BE2C (cell line): ENCODE results near the gene RBM4B.

Experiments
- DNase-seq: peaks from one replicate; pipeline ENCODE4 v3.0.0-alpha.2; 2020
- H3K27me3 ChIP-seq: fragments of 250-450 bp; sonication (Bioruptor Pico); 2 replicates; pipeline ENCODE4 v1.5.1; 2020; ENCODE audit warnings: mild to moderate bottlenecking
- H3K36me3 ChIP-seq: fragments of 250-450 bp; sonication (Bioruptor Pico); 2 replicates; pipeline ENCODE4 v1.5.1; 2020; ENCODE audit warnings: mild to moderate bottlenecking
- H3K4me1 ChIP-seq: fragments of 250-450 bp; sonication (Bioruptor Pico); 2 replicates; pipeline ENCODE4 v1.5.1; 2020
- H3K4me3 ChIP-seq: 2 replicates; pipeline ENCODE4 v1.5.1; 2011; ENCODE audit warnings: low read depth, low read length
- H3K9me3 ChIP-seq: fragments of 250-450 bp; sonication (Bioruptor Pico); 2 replicates; pipeline ENCODE4 v1.5.1; 2020
- TF ChIP-seq, protein P1 (sequence below): IDR thresholded peaks from 2 replicates; pipeline ENCODE4 v1.5.1; 2012; ENCODE audit warnings: mild to moderate bottlenecking, low read depth, low read length

RBM4B gene

DNA sequence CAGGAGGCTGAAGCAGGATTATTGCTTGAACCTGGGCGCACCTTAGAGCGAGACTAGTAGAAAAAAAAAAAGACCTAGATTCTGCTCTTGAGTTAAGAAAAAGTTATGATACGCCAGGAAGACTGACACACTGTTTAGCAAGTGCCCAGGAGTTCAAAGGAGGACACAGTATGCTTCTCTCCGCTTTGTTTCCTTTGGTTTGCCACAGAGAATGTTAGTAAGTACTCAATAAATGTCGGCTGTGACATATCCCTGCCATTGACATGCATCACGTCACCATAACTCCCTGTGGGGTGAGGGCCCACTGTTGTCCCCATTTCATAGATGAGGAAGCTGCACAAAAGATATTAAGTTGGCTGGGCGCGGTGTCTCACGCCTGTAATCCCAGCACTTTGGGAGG lies 44.3 kb upstream of the RBM4B start:
- Histone ChIP-seq H3K36me3 (peaks cover 12% of the 10 kb centered on the region), H3K4me3 (no peak overlapping the region), H3K27me3 (no peaks in the 10 kb centered on the region), H3K9me3 (no peaks in the 10 kb centered on the region), H3K4me1 (peaks cover 5% of the 10 kb centered on the region)
- TF ChIP-seq, protein P1, sequence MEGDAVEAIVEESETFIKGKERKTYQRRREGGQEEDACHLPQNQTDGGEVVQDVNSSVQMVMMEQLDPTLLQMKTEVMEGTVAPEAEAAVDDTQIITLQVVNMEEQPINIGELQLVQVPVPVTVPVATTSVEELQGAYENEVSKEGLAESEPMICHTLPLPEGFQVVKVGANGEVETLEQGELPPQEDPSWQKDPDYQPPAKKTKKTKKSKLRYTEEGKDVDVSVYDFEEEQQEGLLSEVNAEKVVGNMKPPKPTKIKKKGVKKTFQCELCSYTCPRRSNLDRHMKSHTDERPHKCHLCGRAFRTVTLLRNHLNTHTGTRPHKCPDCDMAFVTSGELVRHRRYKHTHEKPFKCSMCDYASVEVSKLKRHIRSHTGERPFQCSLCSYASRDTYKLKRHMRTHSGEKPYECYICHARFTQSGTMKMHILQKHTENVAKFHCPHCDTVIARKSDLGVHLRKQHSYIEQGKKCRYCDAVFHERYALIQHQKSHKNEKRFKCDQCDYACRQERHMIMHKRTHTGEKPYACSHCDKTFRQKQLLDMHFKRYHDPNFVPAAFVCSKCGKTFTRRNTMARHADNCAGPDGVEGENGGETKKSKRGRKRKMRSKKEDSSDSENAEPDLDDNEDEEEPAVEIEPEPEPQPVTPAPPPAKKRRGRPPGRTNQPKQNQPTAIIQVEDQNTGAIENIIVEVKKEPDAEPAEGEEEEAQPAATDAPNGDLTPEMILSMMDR, result no peak
- no peak for DNase-seq

DNA sequence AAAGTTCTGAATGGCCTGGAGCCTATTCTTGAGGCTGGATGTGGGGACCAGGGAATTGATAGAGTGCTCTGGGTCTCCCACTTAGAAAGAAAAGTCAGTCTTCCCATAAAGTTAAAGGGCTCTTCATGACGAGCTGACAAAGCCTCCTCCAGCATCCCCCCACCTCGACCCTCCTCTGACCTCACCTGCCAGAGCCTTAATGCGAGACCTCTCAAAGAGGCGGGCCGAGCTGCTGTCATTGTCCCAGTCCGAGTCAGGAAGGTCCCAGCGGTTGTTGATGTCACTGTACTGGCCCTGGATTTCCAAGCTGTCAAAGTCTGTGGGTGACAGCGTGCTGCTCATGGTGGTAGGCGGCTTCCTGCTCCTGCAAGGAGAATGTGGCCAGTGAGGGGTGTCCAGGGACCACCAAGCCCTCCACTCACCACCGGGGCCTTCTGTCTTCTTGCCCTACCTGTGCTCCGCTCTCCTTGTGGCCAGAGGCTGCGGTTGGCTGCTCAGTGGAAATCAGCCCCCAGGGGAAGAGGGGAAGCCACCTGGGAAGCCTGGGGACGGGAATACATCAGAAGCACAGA lies 43.3 kb upstream of the RBM4B start:
- Histone ChIP-seq H3K4me3 (no peak overlapping the region), H3K9me3 (no peaks in the 10 kb centered on the region), H3K27me3 (no peaks in the 10 kb centered on the region), H3K4me1 (no peaks in the 10 kb centered on the region; the same call in none of the 2 replicates), H3K36me3 (peaks cover 13% of the 10 kb centered on the region)
- DNase-seq, result no peak
- TF ChIP-seq, protein P1, result no peak

- TF ChIP-seq, protein P1, result no peak
- peak; percentile 76 for DNase-seq
- H3K27me3 ChIP-seq, result no peaks in the 10 kb centered on the region
- H3K36me3 ChIP-seq, result peaks cover 17% of the 10 kb centered on the region
- no peaks in the 10 kb centered on the region for H3K9me3 ChIP-seq
- H3K4me3 ChIP-seq, result no peak overlapping the region
- no peaks in the 10 kb centered on the region; the same call in none of the 2 replicates for H3K4me1 ChIP-seq
Observed at GRCh38 chr11:66720223-66720898, 42.7 kb upstream of the RBM4B start.

DNA sequence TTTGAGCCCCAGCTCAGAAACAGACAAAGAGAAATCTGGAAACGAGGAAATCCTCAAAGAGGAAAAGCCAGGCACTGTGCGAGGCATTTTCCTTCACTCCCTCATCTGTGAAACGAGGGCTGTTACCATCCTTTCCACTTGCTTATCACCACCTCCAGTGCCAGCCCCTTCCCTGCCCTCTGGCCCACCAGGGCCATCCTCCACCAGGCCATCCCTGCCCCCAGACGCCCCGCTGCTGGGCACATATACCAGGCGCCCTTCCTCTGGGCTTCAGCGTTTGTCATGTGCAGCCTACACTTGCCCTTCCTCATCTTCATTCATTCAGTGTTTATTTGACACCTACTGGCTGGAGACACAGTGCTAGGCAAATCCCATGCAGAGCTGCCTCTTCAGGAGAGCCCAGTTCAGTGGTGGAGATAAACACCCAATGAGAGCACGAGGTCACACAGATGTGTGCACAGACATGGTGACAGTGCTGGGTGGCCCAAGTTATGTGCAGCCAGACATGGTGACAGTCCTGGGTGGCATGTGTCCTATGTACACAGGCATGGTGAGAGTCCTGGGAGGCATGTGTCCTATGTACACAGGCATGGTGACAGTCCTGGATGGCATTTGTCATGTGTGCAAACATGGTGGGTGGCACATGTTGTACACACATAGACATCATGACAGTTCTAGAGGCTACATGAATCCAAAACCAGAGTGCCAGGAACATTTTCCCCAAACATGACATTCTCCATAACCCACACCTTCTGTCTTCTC lies 41.6 kb upstream of the RBM4B start:
- TF ChIP-seq, protein P1, result no peak
- Histone ChIP-seq H3K4me3 (no peak overlapping the region), H3K36me3 (peaks cover 28% of the 10 kb centered on the region), H3K4me1 (no peaks in the 10 kb centered on the region; the same call in 1 of the 2 replicates), H3K27me3 (no peaks in the 10 kb centered on the region), H3K9me3 (no peaks in the 10 kb centered on the region)
- no peak for DNase-seq

GRCh38 chr11:66718320-66718971 lies 40.8 kb upstream of the RBM4B start:
- no peaks in the 10 kb centered on the region; the same call in 1 of the 2 replicates for H3K4me1 ChIP-seq
- H3K27me3 ChIP-seq, result no peaks in the 10 kb centered on the region
- no peaks in the 10 kb centered on the region for H3K9me3 ChIP-seq
- no peak for DNase-seq
- no peak overlapping the region for H3K4me3 ChIP-seq
- peaks cover 36% of the 10 kb centered on the region for H3K36me3 ChIP-seq
- TF ChIP-seq, protein P1, result no peak
